B cell (primary cell): ENCODE data around the gene YIPF4. TPM values are rescaled to one million over a fixed set of nuclear protein-coding genes. Genes with fewer than 3 reads are reported as not detected.
A peak's percentile ranks its signal among the peaks of the same experiment; 100 is the strongest.

ENCODE experiments used
- ATAC-seq: fragments of 200-7000 bp; cut with Tn5 transposase; one replicate; pipeline ENCODE4 v1.10.0; 2021; ENCODE audit warnings: low read depth, mild to moderate bottlenecking, moderate number of reproducible peaks, moderate library complexity
- CTCF ChIA-PET: fragments of 350-600 bp; sonication (Branson Sonifier 250); formaldehyde crosslinking; loops from one replicate; lab custom pipeline; 2021; ENCODE audit warnings: antibody characterized with exemption, inconsistent platforms; lab: Charles Lee
- POLR2A ChIA-PET: fragments of 350-600 bp; sonication (Branson Sonifier 250); formaldehyde crosslinking; loops from one replicate; lab custom pipeline; 2021; ENCODE audit warnings: antibody characterized with exemption; lab: Charles Lee
- DNase-seq: peaks from one replicate; pipeline ENCODE4 v3.0.0; 2013
- H2AFZ ChIP-seq: 2 replicates; pipeline ENCODE4 v1.6.1; 2012; ENCODE audit warnings: mild to moderate bottlenecking, low read depth, low read length; ENCODE audit not compliant: insufficient read depth, poor library complexity, severe bottlenecking
- H3K27ac ChIP-seq, 2 donors: 1 replicate in 1 of 2; 2 replicates in 1 of 2; pipeline ENCODE4 v1.5.1; 2012 to 2013; ENCODE audit warnings: low read length in 2 of 2, mild to moderate bottlenecking in 2 of 2, moderate library complexity in 1 of 2
- H3K27me3 ChIP-seq, 4 experiments: fragments of 200-600 bp in 1 of 4; sonication (generic) in 1 of 4; replicated peaks in 1 of 4; 1 replicate in 2 of 4; 2 replicates in 2 of 4; pipeline versions ENCODE4 v1.6.1 to v1.7.0; 2013 to 2016; ENCODE audit warnings: low read length in 3 of 4, mild to moderate bottlenecking in 2 of 4, mixed read lengths in 1 of 4, moderate library complexity in 1 of 4; ENCODE audit not compliant: insufficient read depth in 4 of 4, control insufficient read depth in 3 of 4; ENCODE audit errors: control extremely low read depth in 1 of 4
- H3K36me3 ChIP-seq, 2 experiments: replicated peaks in 1 of 2; 1 replicate in 1 of 2; 2 replicates in 1 of 2; pipeline versions ENCODE4 v1.6.1 to v1.7.1; 2013; ENCODE audit warnings: low read length in 1 of 2; ENCODE audit not compliant: insufficient read depth in 2 of 2, control insufficient read depth in 1 of 2; ENCODE audit errors: control extremely low read depth in 1 of 2, extremely low read depth in 1 of 2
- H3K4me1 ChIP-seq, 2 donors: fragments of 200-600 bp in 1 of 2; sonication (generic) in 1 of 2; 1 replicate in 1 of 2; 2 replicates in 1 of 2; pipeline versions ENCODE4 v1.5.1 to v1.6.1; 2013 to 2017; ENCODE audit warnings: low read length in 2 of 2; ENCODE audit not compliant: control insufficient read depth in 2 of 2, insufficient read depth in 2 of 2
- H3K4me2 ChIP-seq: replicated peaks from 2 replicates; pipeline ENCODE3; 2012; ENCODE audit warnings: mild to moderate bottlenecking, low read depth, low read length; ENCODE audit not compliant: poor library complexity, severe bottlenecking
- H3K4me3 ChIP-seq, 5 experiments: fragments of 200-600 bp in 1 of 5; sonication (generic) in 1 of 5; 1 replicate in 3 of 5; 2 replicates in 2 of 5; pipeline versions ENCODE4 v1.5.1 to v1.7.0; 2011 to 2016; ENCODE audit warnings: low read length in 4 of 5, mild to moderate bottlenecking in 4 of 5, low read depth in 2 of 5, control low read depth in 1 of 5, moderate library complexity in 1 of 5; ENCODE audit not compliant: insufficient read depth in 1 of 5; ENCODE audit errors: control extremely low read depth in 1 of 5, extremely low read depth in 1 of 5
- H3K79me2 ChIP-seq: fragments of 200-600 bp; sonication (generic); one replicate; pipeline ENCODE4 v1.6.0; 2016; ENCODE audit warnings: low read length; ENCODE audit not compliant: control insufficient read depth, insufficient read depth
- H3K9ac ChIP-seq: fragments of 200-600 bp; sonication (generic); 2 replicates; pipeline ENCODE4 v1.6.1; 2017; ENCODE audit warnings: mild to moderate bottlenecking, low read length, moderate library complexity
- H3K9me3 ChIP-seq, 3 donors: one replicate each; pipeline versions ENCODE4 v1.6.1 to v1.7.1; 2013; ENCODE audit warnings: low read length in 2 of 3; ENCODE audit not compliant: control insufficient read depth in 2 of 3, insufficient read depth in 1 of 3; ENCODE audit errors: control extremely low read depth in 1 of 3
- H4K20me1 ChIP-seq: 2 replicates; pipeline ENCODE4 v1.6.0; 2012; ENCODE audit warnings: mild to moderate bottlenecking, low read length; ENCODE audit not compliant: insufficient read depth, control insufficient read depth, poor library complexity, severe bottlenecking
- H3K27ac Mint-ChIP-seq: one replicate; pipeline ENCODE4 v1.8.0; 2021; ENCODE audit warnings: mixed read lengths
- H3K27me3 Mint-ChIP-seq: one replicate; pipeline ENCODE4 v1.8.0; 2021; ENCODE audit warnings: mixed read lengths
- H3K4me1 Mint-ChIP-seq: one replicate; pipeline ENCODE4 v1.8.0; 2021; ENCODE audit warnings: mixed read lengths
- H3K4me3 Mint-ChIP-seq: one replicate; pipeline ENCODE4 v1.8.0; 2021; ENCODE audit warnings: mixed read lengths
- H3K9me3 Mint-ChIP-seq: one replicate; pipeline ENCODE4 v1.8.0; 2022; ENCODE audit warnings: mixed read lengths; ENCODE audit not compliant: insufficient read depth
- EZH2 ChIP-seq: IDR thresholded peaks from 2 replicates; pipeline ENCODE4 v1.6.1; 2012; ENCODE audit warnings: borderline replicate concordance, low read depth, mild to moderate bottlenecking, moderate library complexity, low read length; ENCODE audit not compliant: insufficient read depth, poor library complexity, severe bottlenecking
- WGBS: methylation state at CpG from one replicate; pipeline ENCODE4 v1.1.5; 2013; ENCODE audit warnings: missing lambda C conversion rate; ENCODE audit not compliant: insufficient coverage; 5-methylcytosine and 5-hydroxymethylcytosine counted together
- intact Hi-C: fragments of 100-400 bp; cut with micrococcal nuclease; formaldehyde crosslinking; loops from one replicate; pipeline ENCODE4 v1.10.0; 2022
- polyA plus RNA-seq: library from polyadenylated mRNA; depleted of rRNA; stranded (reverse); fragments of >200 nt; gene quantifications from 2 replicates; pipeline ENCODE4 v1.2.3, GENCODE V29; 2012
- total RNA-seq, 2 donors: library from RNA; stranded (reverse); fragments of 120-200 nt in 1 of 2; gene quantifications; 1 replicate in 1 of 2; 2 replicates in 1 of 2; pipeline versions ENCODE4 v1.2.3 to v1.2.4, GENCODE V29; 2013 to 2022
- TF ChIP-seq, protein P1 (sequence below): fragments of 200-600 bp; IDR thresholded peaks from one replicate; pipeline ENCODE4 v1.8.0; 2022; ENCODE audit warnings: antibody characterized with exemption, mild to moderate bottlenecking

YIPF4 gene
- total and polyA plus RNA-seq, 2 donors (not counting 1 experiment from before 2014, with no cell fraction given): 3.4 to 42.4 TPM

DNA sequence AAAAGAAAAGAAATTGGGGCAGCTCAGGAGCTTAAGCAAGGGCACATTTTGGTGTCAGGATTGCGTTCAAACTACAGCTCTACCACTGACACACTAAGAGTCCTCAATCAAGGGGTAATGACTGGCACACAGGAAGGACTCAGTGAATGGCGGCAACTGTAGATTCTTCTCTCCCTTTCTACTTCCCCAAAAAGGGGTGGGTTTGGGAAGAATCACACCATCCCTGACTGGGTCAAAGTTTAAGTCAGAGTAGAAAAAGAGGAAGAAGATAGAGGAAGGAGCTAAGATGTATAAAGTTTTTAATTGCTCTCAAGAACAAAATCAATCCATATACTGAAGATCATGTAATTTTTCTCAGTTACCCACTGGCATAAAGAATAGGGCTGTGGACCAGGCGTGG is 15.6 kb upstream of the YIPF4 start:
- H3K79me2 ChIP-seq: no peaks in the 10 kb centered on the region
- DNase-seq (peak; percentile 40), ATAC-seq (peak; percentile 22)
- TF ChIP-seq, protein P1, sequence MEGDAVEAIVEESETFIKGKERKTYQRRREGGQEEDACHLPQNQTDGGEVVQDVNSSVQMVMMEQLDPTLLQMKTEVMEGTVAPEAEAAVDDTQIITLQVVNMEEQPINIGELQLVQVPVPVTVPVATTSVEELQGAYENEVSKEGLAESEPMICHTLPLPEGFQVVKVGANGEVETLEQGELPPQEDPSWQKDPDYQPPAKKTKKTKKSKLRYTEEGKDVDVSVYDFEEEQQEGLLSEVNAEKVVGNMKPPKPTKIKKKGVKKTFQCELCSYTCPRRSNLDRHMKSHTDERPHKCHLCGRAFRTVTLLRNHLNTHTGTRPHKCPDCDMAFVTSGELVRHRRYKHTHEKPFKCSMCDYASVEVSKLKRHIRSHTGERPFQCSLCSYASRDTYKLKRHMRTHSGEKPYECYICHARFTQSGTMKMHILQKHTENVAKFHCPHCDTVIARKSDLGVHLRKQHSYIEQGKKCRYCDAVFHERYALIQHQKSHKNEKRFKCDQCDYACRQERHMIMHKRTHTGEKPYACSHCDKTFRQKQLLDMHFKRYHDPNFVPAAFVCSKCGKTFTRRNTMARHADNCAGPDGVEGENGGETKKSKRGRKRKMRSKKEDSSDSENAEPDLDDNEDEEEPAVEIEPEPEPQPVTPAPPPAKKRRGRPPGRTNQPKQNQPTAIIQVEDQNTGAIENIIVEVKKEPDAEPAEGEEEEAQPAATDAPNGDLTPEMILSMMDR: no peak
- TF ChIP-seq EZH2: no peak
- intact Hi-C loops: no loop called here
- peak overlapping the region in 1 of 2 donors; percentile 21 for H3K27ac ChIP-seq
- no peak overlapping the region for H3K4me3 ChIP-seq
- H3K4me1 ChIP-seq: peaks cover 21 to 38% of the 10 kb centered on the region in 2 donors
- H4K20me1 ChIP-seq: no peaks in the 10 kb centered on the region
- WGBS: no CpG with 5 or more reads among the region's 3 CpGs
- H3K9ac ChIP-seq: no peak overlapping the region
- no peaks in the 10 kb centered on the region for H3K36me3 ChIP-seq
- H3K27me3 ChIP-seq: no peaks in the 10 kb centered on the region
- Mint-ChIP-seq H3K4me3 (peak overlapping the region; percentile 24), H3K27me3 (no peaks in the 10 kb centered on the region), H3K27ac (peak overlapping the region; percentile 69), H3K4me1 (peaks cover 32% of the 10 kb centered on the region), H3K9me3 (no peaks in the 10 kb centered on the region)
- no peaks in the 10 kb centered on the region for H3K9me3 ChIP-seq
- peak overlapping the region; percentile 29 for H3K4me2 ChIP-seq
- H2AFZ ChIP-seq: peak overlapping the region; percentile 35
- CTCF ChIA-PET: no interaction called here
- POLR2A ChIA-PET: no interaction called here

GRCh38 chr2:32264422-32265105 is 13.1 kb upstream of the YIPF4 start, which contains the start of gene NLRC4:
NLRC4 (minus strand) TSS chr2:32264886; CDS start chr2:32256775, 8,111 bp downstream.
- Histone ChIP-seq H3K27ac (peak within 1 kb of the TSS; percentile 60 to 81), H3K9me3 (no peaks in the 10 kb centered on the region), H3K27me3 (no peaks in the 10 kb centered on the region), H3K4me2 (peak within 1 kb of the TSS; percentile 62), H3K79me2 (no peaks in the 10 kb centered on the region), H3K36me3 (no peaks in the 10 kb centered on the region), H3K9ac (peak within 1 kb of the TSS; percentile 58), H4K20me1 (no peaks in the 10 kb centered on the region), H3K4me1 (peaks cover 21 to 38% of the 10 kb centered on the region in 2 donors), H3K4me3 (peak within 1 kb of the TSS; percentile 12 to 71 (median 48)), H2AFZ (peak within 1 kb of the TSS; percentile 67)
- Mint-ChIP-seq H3K27me3 (no peaks in the 10 kb centered on the region), H3K4me1 (peaks cover 32% of the 10 kb centered on the region), H3K4me3 (peak within 1 kb of the TSS; percentile 87), H3K27ac (peak within 1 kb of the TSS; percentile 97), H3K9me3 (no peaks in the 10 kb centered on the region)
- ATAC-seq: peak; percentile 94
- intact Hi-C loops: no loop called here
- no peak for TF ChIP-seq EZH2
- TF ChIP-seq, protein P1: no peak
- DNase-seq: peak; percentile 70
- ChIA-PET CTCF (no interaction called here), POLR2A (interaction anchor here (0.7 kb wide), 2 partner anchors 93 to 1226 kb away, joined by 5 to 6 read pairs; no protein-coding TSS in a partner anchor)
- 6% methylated on average over 4 of the region's 7 CpGs for WGBS
